CD14-positive monocyte (primary cell): ENCODE results near the gene TMEM185B. TPM values are rescaled to one million over a fixed set of nuclear protein-coding genes. Genes with fewer than 3 reads are reported as not detected.

ENCODE experiments used
- DNase-seq, 3 donors: peaks; one replicate each; pipeline ENCODE4 v3.0.0-alpha.2; 2011 to 2022
- H2AFZ ChIP-seq: 2 replicates; pipeline ENCODE4 v1.6.0; 2012; ENCODE audit warnings: mild to moderate bottlenecking, low read depth, low read length, inconsistent platforms; ENCODE audit not compliant: insufficient read depth, poor library complexity, severe bottlenecking
- H3K27ac ChIP-seq, 2 donors: 1 replicate in 1 of 2; 2 replicates in 1 of 2; pipeline ENCODE4 v1.5.1; 2012 to 2013; ENCODE audit warnings: low read length in 2 of 2, control low read depth in 1 of 2, inconsistent platforms in 1 of 2, low read depth in 1 of 2, mild to moderate bottlenecking in 1 of 2
- H3K27me3 ChIP-seq, 2 donors: one replicate each; pipeline versions ENCODE4 v1.6.0 to v1.6.1; 2011 to 2013; ENCODE audit warnings: low read length in 2 of 2; ENCODE audit not compliant: control insufficient read depth in 2 of 2, insufficient read depth in 2 of 2
- H3K36me3 ChIP-seq, 2 donors: replicated peaks in 1 of 2; 1 replicate in 1 of 2; 2 replicates in 1 of 2; pipeline versions ENCODE4 v1.5.1 to v1.6.1; 2012 to 2013; ENCODE audit warnings: low read length in 2 of 2, control low read depth in 1 of 2, inconsistent platforms in 1 of 2, mild to moderate bottlenecking in 1 of 2; ENCODE audit not compliant: insufficient read depth in 2 of 2, control insufficient read depth in 1 of 2
- H3K4me1 ChIP-seq, 2 donors: 1 replicate in 1 of 2; 2 replicates in 1 of 2; pipeline versions ENCODE4 v1.5.1 to v1.6.1; 2012 to 2013; ENCODE audit warnings: low read length in 2 of 2, control low read depth in 1 of 2, inconsistent platforms in 1 of 2, mild to moderate bottlenecking in 1 of 2, moderate library complexity in 1 of 2; ENCODE audit not compliant: insufficient read depth in 2 of 2, control insufficient read depth in 1 of 2
- H3K4me2 ChIP-seq: replicated peaks from 2 replicates; pipeline ENCODE3; 2012; ENCODE audit warnings: low read length, moderate library complexity, mild to moderate bottlenecking; ENCODE audit not compliant: poor library complexity, severe bottlenecking; ENCODE audit errors: extremely low read depth
- H3K4me3 ChIP-seq, 3 experiments: fragments of 200-600 bp in 1 of 3; sonication (generic) in 1 of 3; replicated peaks in 1 of 3; 1 replicate in 2 of 3; 2 replicates in 1 of 3; pipeline ENCODE4 v1.5.1; 2011 to 2013; ENCODE audit warnings: low read length in 3 of 3, mild to moderate bottlenecking in 3 of 3, control low read depth in 2 of 3, low read depth in 2 of 3, inconsistent platforms in 1 of 3, moderate library complexity in 1 of 3
- H3K79me2 ChIP-seq: 2 replicates; pipeline ENCODE4 v1.6.0; 2012; ENCODE audit warnings: mild to moderate bottlenecking, control low read depth, inconsistent platforms, low read length, moderate library complexity; ENCODE audit not compliant: insufficient read depth
- H3K9ac ChIP-seq: 2 replicates; pipeline ENCODE4 v1.6.0; 2017; ENCODE audit warnings: low read length, mild to moderate bottlenecking; ENCODE audit not compliant: insufficient read depth, poor library complexity, severe bottlenecking
- H3K9me3 ChIP-seq, 2 donors: replicated peaks in 1 of 2; 1 replicate in 1 of 2; 2 replicates in 1 of 2; pipeline versions ENCODE4 v1.5.1 to v1.6.1; 2012 to 2013; ENCODE audit warnings: low read length in 2 of 2, control low read depth in 1 of 2; ENCODE audit not compliant: control insufficient read depth in 1 of 2, insufficient read depth in 1 of 2
- H4K20me1 ChIP-seq: 2 replicates; pipeline ENCODE4 v1.6.0; 2012; ENCODE audit warnings: mild to moderate bottlenecking, low read length, control low read depth, moderate library complexity; ENCODE audit not compliant: insufficient read depth
- H3K27ac Mint-ChIP-seq, 7 donors: one replicate each; pipeline ENCODE4 v1.8.0; 2020; ENCODE audit warnings: mild to moderate bottlenecking in 7 of 7, mixed read lengths in 7 of 7, moderate library complexity in 6 of 7, inconsistent platforms in 2 of 7
- H3K27me3 Mint-ChIP-seq, 3 donors: one replicate each; pipeline ENCODE4 v1.8.0; 2021 to 2022; ENCODE audit warnings: low read depth in 3 of 3, mild to moderate bottlenecking in 3 of 3, mixed read lengths in 3 of 3, moderate library complexity in 3 of 3, inconsistent platforms in 1 of 3
- H3K36me3 Mint-ChIP-seq, 2 donors: one replicate each; pipeline ENCODE4 v1.8.0; 2020; ENCODE audit warnings: mixed read lengths in 2 of 2, inconsistent platforms in 1 of 2, mild to moderate bottlenecking in 1 of 2
- H3K4me1 Mint-ChIP-seq: one replicate; pipeline ENCODE4 v1.8.0; 2020; ENCODE audit warnings: mild to moderate bottlenecking, mixed read lengths
- H3K4me3 Mint-ChIP-seq, 2 donors: one replicate each; pipeline ENCODE4 v1.8.0; 2020; ENCODE audit warnings: mild to moderate bottlenecking in 2 of 2, mixed read lengths in 2 of 2, moderate library complexity in 1 of 2
- H3K9me3 Mint-ChIP-seq, 7 donors: one replicate each; pipeline ENCODE4 v1.8.0; 2020 to 2022; ENCODE audit warnings: mixed read lengths in 7 of 7, mild to moderate bottlenecking in 6 of 7, moderate library complexity in 6 of 7, inconsistent platforms in 2 of 7
- CTCF ChIP-seq: fragments of 200-600 bp; IDR thresholded peaks from one replicate; pipeline ENCODE4 v1.8.0; 2022; ENCODE audit warnings: antibody characterized with exemption, mild to moderate bottlenecking
- WGBS: methylation state at CpG from one replicate; pipeline ENCODE4 v1.1.5; 2013; ENCODE audit warnings: missing lambda C conversion rate; ENCODE audit not compliant: insufficient coverage; 5-methylcytosine and 5-hydroxymethylcytosine counted together
- intact Hi-C, 2 donors: fragments of 100-400 bp; cut with micrococcal nuclease; formaldehyde crosslinking; loops; one replicate each; pipeline versions ENCODE4 v1.15.0 to v1.15.1; 2023
- polyA plus RNA-seq, 3 donors: library from polyadenylated mRNA; depleted of rRNA in 1 of 3; unstranded in 2 of 3; stranded (reverse) in 1 of 3; fragments of 300-500 nt in 2 of 3; fragments of >200 nt in 1 of 3; fragmentation: Illumina TruSeq in 2 of 3; gene quantifications; 1 replicate in 2 of 3; 2 replicates in 1 of 3; pipeline ENCODE4 v1.2.3, GENCODE V29; 2012 to 2021

Gene TMEM185B
- polyA plus RNA-seq, 3 donors, result 9.7 to 20.4 (median 18.1) TPM

- Histone ChIP-seq H3K4me3 (no peak overlapping the region), H2AFZ (no peak overlapping the region), H3K36me3 (no peaks in the 10 kb centered on the region), H3K27ac (no peak overlapping the region), H3K79me2 (peaks cover 24% of the 10 kb centered on the region), H3K4me1 (peaks cover 32 to 37% of the 10 kb centered on the region in 2 donors), H4K20me1 (peaks cover 25% of the 10 kb centered on the region), H3K9me3 (no peaks in the 10 kb centered on the region), H3K27me3 (no peaks in the 10 kb centered on the region), H3K9ac (no peak overlapping the region), H3K4me2 (no peak overlapping the region)
- WGBS, result 91% methylated on average over 3 of the region's 4 CpGs
- DNase-seq, result no peak
- H3K27ac Mint-ChIP-seq, result no peak overlapping the region
- intact Hi-C loops, result no loop called here
- H3K36me3 Mint-ChIP-seq, result peaks cover 0 to under 1% of the 10 kb centered on the region in 2 donors
- no peak overlapping the region for H3K4me3 Mint-ChIP-seq
- no peak for TF ChIP-seq CTCF
- H3K27me3 Mint-ChIP-seq, result peaks cover 11 to 19% (median 16%) of the 10 kb centered on the region in 3 donors
- H3K4me1 Mint-ChIP-seq, result peaks cover 31% of the 10 kb centered on the region
- H3K9me3 Mint-ChIP-seq, result no peaks in the 10 kb centered on the region
Measured at GRCh38 chr2:120250640-120251039, 27.4 kb upstream of the TMEM185B start.

GRCh38 chr2:120247851-120248250, 24.7 kb upstream of the TMEM185B start:
- Histone ChIP-seq H3K4me3 (no peak overlapping the region), H3K36me3 (no peaks in the 10 kb centered on the region), H3K27me3 (no peaks in the 10 kb centered on the region), H3K9me3 (peaks cover 6 to 13% of the 10 kb centered on the region in 2 donors), H3K9ac (no peak overlapping the region), H3K27ac (no peak overlapping the region), H2AFZ (no peak overlapping the region), H3K4me1 (peaks cover 17 to 20% of the 10 kb centered on the region in 2 donors), H4K20me1 (no peaks in the 10 kb centered on the region), H3K4me2 (no peak overlapping the region), H3K79me2 (no peaks in the 10 kb centered on the region)
- H3K9me3 Mint-ChIP-seq, result peaks cover 5 to 13% (median 11%) of the 10 kb centered on the region in 7 donors
- no peak for DNase-seq
- peaks cover 0 to 8% of the 10 kb centered on the region in 2 donors for H3K36me3 Mint-ChIP-seq
- peaks cover 14 to 19% (median 17%) of the 10 kb centered on the region in 3 donors for H3K27me3 Mint-ChIP-seq
- intact Hi-C loops, result no loop called here
- H3K4me1 Mint-ChIP-seq, result peaks cover 14% of the 10 kb centered on the region
- TF ChIP-seq CTCF, result no peak
- peak overlapping the region in 1 of 2 donors; percentile 16 for H3K4me3 Mint-ChIP-seq
- WGBS, result 80% methylated on average over 6 of the region's 6 CpGs
- H3K27ac Mint-ChIP-seq, result no peak overlapping the region
